ENCODE results near the gene CFDP1. TPM values are rescaled to one million over a fixed set of nuclear protein-coding genes. Genes with fewer than 3 reads are reported as not detected.

The CFDP1 gene
- total and polyA plus RNA-seq, 2 of the 13 experiments (the other 11 are each of a cell fraction or from before 2014, with no cell fraction given) = 78.6 to 153 TPM

GRCh38 chr16:75263963-75264445 lies 169.3 kb downstream of the CFDP1 start:
- no peak overlapping the region for H2AFZ ChIP-seq (ENCODE audit: low read length)
- ChIA-PET CTCF (ENCODE audit: low intra/inter-chr PET ratio, low total read pairs) (no interaction called here), POLR2A (interaction anchor here (2.2 to 9.3 kb wide), 4 partner anchors 12 to 46 kb away, joined by 8 to 151 read pairs (median 92); partner anchors contain the start of gene BCAR1)
- H3K27ac ChIP-seq (ENCODE audit: extremely low read length, insufficient read depth, low read length) = peak overlapping the region; percentile 61
- H3K4me3 ChIP-seq (replicated peaks in 1 of 3; ENCODE audit: insufficient read depth in 1 of 3, low read depth in 2 of 3, low read length in 3 of 3) = peak overlapping the region; percentile 92 to 99 (median 96)
- 59% methylated on average over 5 of the region's 8 CpGs for WGBS (ENCODE audit: low lambda C conversion rate)
- peaks cover 34% of the 10 kb centered on the region for H4K20me1 ChIP-seq (ENCODE audit: insufficient read depth, low read length)
- peak overlapping the region; percentile 98 for H3K4me2 ChIP-seq (ENCODE audit: low read depth, low read length)
- peaks cover 62% of the 10 kb centered on the region for H3K79me2 ChIP-seq (ENCODE audit: insufficient read depth, low read length)
- H3K4me1 ChIP-seq (ENCODE audit: insufficient read depth, low read length) = peaks cover 71% of the 10 kb centered on the region
- intact Hi-C loops (cut with micrococcal nuclease; ENCODE audit: unreplicated experiment) (loop anchor here (2.0 to 5.0 kb wide), 3 partner anchors 19 to 198 kb away; partner anchors contain the start of gene TMEM170A), in situ Hi-C loops (cut with HindIII; ENCODE audit: extremely low pct_ligation_motif_present, low pct_unique_long_range_greater_than_20kb) (no loop called here)
- FAIRE-seq (no peak), DNase-seq (ENCODE audit: low spot score) (no peak), ATAC-seq (no peak)
- H3K27me3 ChIP-seq (ENCODE audit: control insufficient read depth in 1 of 2, insufficient read depth in 2 of 2, low read length in 2 of 2) = no peaks in the 10 kb centered on the region
- H3K9ac ChIP-seq (ENCODE audit: insufficient read depth, low read depth, low read length) = peak overlapping the region; percentile 96
- peaks cover 0 to 3% of the 10 kb centered on the region in 2 experiments; a peak in 1 of 5 replicates for H3K36me3 ChIP-seq (replicated peaks in 1 of 2; ENCODE audit: control insufficient read depth in 1 of 2, insufficient read depth in 2 of 2, low read length in 2 of 2)
- BruUV-seq (replicated peaks) = no TSS peak
- no peaks in the 10 kb centered on the region for H3K9me3 ChIP-seq (ENCODE audit: low read length)
- TF ChIP-seq SUZ12 (IDR thresholded peaks at IDR 0.05; ENCODE audit: low read depth, low read length) (no peak), NRL (CRISPR knock-in tag; IDR thresholded peaks at IDR 0.05; ENCODE audit: borderline replicate concordance) (peak; percentile 35; the same call in 1 of the 2 replicates), XRCC5 (optimal IDR thresholded peaks at IDR 0.05; ENCODE audit: low read length) (peak; percentile 57), ZNF687 (CRISPR knock-in tag; IDR thresholded peaks at IDR 0.05) (peak; percentile 32), HIC2 (CRISPR knock-in tag; IDR thresholded peaks at IDR 0.05; ENCODE audit: low read depth) (peak; percentile 93), KLF6 (CRISPR knock-in tag; IDR thresholded peaks at IDR 0.05) (no peak), ETV6 (CRISPR knock-in tag; conservative IDR thresholded peaks at IDR 0.05) (0 out of 2 replicates have a peak, but pooled peaks have one; percentile 23), ZNF34 (CRISPR knock-in tag; IDR thresholded peaks at IDR 0.05; ENCODE audit: borderline replicate concordance) (no peak), SOX13 (IDR thresholded peaks at IDR 0.05) (no peak), SOX13 (CRISPR knock-in tag; conservative IDR thresholded peaks at IDR 0.05 in 1 of 2, IDR thresholded peaks at IDR 0.05 in 1 of 2) (no peak), TAF1 (CRISPR knock-in tag; IDR thresholded peaks at IDR 0.05) (0 out of 2 replicates have a peak, but pooled peaks have one; percentile 13), ISL2 (CRISPR knock-in tag; IDR thresholded peaks at IDR 0.05) (no peak), ZNF121 (CRISPR knock-in tag; IDR thresholded peaks at IDR 0.05) (peak; percentile 30; the same call in 1 of the 2 replicates), FOSL2 (CRISPR knock-in tag; IDR thresholded peaks at IDR 0.05) (peak; percentile 81), PATZ1 (CRISPR knock-in tag; IDR thresholded peaks at IDR 0.05) (0 out of 2 replicates have a peak, but pooled peaks have one; percentile 13), WIZ (CRISPR knock-in tag; IDR thresholded peaks at IDR 0.05) (no peak), SALL1 (CRISPR knock-in tag; IDR thresholded peaks at IDR 0.05) (peak; percentile 31; the same call in 1 of the 2 replicates)

Data from HepG2 (cell line).